Heart right ventricle (tissue), 16 donors: ENCODE data around the gene CARD9. TPM values are rescaled to one million over a fixed set of nuclear protein-coding genes. Genes with fewer than 3 reads are reported as not detected.

ENCODE experiments used
- ATAC-seq, 8 donors: fragments of 200-7000 bp; cut with Tn5 transposase; one replicate each; pipeline ENCODE4 v1.9.1; 2020; ENCODE audit warnings: mild to moderate bottlenecking in 8 of 8, moderate library complexity in 8 of 8, moderate number of reproducible peaks in 1 of 8
- DNase-seq, 2 donors: peaks; one replicate each; pipeline ENCODE4 v3.0.0-alpha.2; 2020
- H3K27ac ChIP-seq, 10 donors: fragments of 200-600 bp; sonication (generic) in 2 of 10; one replicate each; pipeline versions ENCODE4 v1.5.0 to v1.8.0; 2020 to 2022; ENCODE audit warnings: mild to moderate bottlenecking in 3 of 10
- H3K27me3 ChIP-seq, 7 donors: fragments of 200-600 bp; one replicate each; pipeline ENCODE4 v1.8.0; 2021 to 2022; ENCODE audit warnings: mild to moderate bottlenecking in 2 of 7
- H3K36me3 ChIP-seq, 9 donors: fragments of 200-600 bp; sonication (generic) in 1 of 9; one replicate each; pipeline versions ENCODE4 v1.5.0 to v1.8.0; 2020 to 2022; ENCODE audit warnings: mild to moderate bottlenecking in 2 of 9
- H3K4me1 ChIP-seq, 9 donors: fragments of 200-600 bp; sonication (generic) in 1 of 9; one replicate each; pipeline versions ENCODE4 v1.5.0 to v1.8.0; 2020 to 2022; ENCODE audit warnings: mild to moderate bottlenecking in 4 of 9
- H3K4me3 ChIP-seq, 10 donors: fragments of 200-600 bp; sonication (generic) in 2 of 10; one replicate each; pipeline versions ENCODE4 v1.5.0 to v1.8.0; 2020 to 2022; ENCODE audit warnings: mild to moderate bottlenecking in 7 of 10, moderate library complexity in 2 of 10
- H3K9me3 ChIP-seq, 11 donors: fragments of 200-600 bp in 10 of 11; sonication (generic) in 2 of 11; one replicate each; pipeline versions ENCODE4 v1.5.0 to v1.8.0; 2013 to 2022; ENCODE audit warnings: mild to moderate bottlenecking in 2 of 11, control low read depth in 1 of 11, moderate library complexity in 1 of 11
- WGBS, 2 donors: extraction: QIAGEN DNeasy Blood & Tissue Kit; methylation state at CpG; one replicate each; pipeline ENCODE4 v1.1.7; 2013; ENCODE audit warnings: inconsistent platforms in 1 of 2; 5-methylcytosine and 5-hydroxymethylcytosine counted together
- intact Hi-C, 10 donors: fragments of 100-400 bp; cut with DNase I; formaldehyde crosslinking; loops; one replicate each; pipeline versions ENCODE4 v1.11.1 to v1.14.2; 2022
- polyA plus RNA-seq, 2 donors: library from polyadenylated mRNA; stranded (reverse); fragments of 200-250 nt; gene quantifications; one replicate each; pipeline ENCODE4 v1.2.3, GENCODE V29; 2013
- total RNA-seq, 10 donors: library from RNA; stranded (reverse); fragmentation: NEBNext Ultra II Directional in 3 of 10; extraction: Animal tissue kit (Norgen Biotek cat#: 25700) in 3 of 10; gene quantifications; one replicate each; pipeline versions ENCODE4 v1.2.1 to v1.2.4, GENCODE V29; 2021 to 2023
- TF ChIP-seq, protein P1 (sequence below), 9 donors: fragments of 200-600 bp; sonication (generic) in 2 of 9; IDR thresholded peaks; one replicate each; pipeline versions ENCODE4 v1.5.0 to v1.8.0; 2021 to 2022; ENCODE audit warnings: antibody characterized with exemption in 9 of 9, mild to moderate bottlenecking in 5 of 9, moderate library complexity in 1 of 9
- donor health status: Arrhythmogenic right ventricular cardiomyopathy.
- donor health status: ischemic (EF 13 %, LVEDD 7.1; RV severe dilation, severe dysfunction).
- donor health status: healthy with polysubstance abuse.
- donor health status: DM: no; HTN: yes; CAD: no.
- donor health status: DM: no; HTN: no; CAD: no.
- donor health status: ischemic (EF 25% LVEDD 6.9; RV normal size, moderate dysfunction).
- donor health status: ischemic (EF 25% LVEDD 5.7; RV mildly dilated, moderate dysfunction).
- donor health status: healthy.
- donor health status: DM: yes; HTN: yes; CAD: no.
- donor health status: Ischemic cardiomyopathy.
- donor health status: ischemic (EF 35%, LVEDD 5.7; RV mildly dilated, moderate dysfunction).
- donor health status: nonischemic (EF 11% LVEDD 7.7; RV severe dilation, severe dysfunction).
- donor health status: DM: yes; HTN: yes; CAD: no.
- donor health status: PGD.
- donor health status: ischemic (EF 29% LVEDD 5.4; RV normal size, mild dysfunction).
- donor health status: nonischemic (EF 23%, LVEDD 6.1; RV moderate dilation, normal function).

Gene CARD9
- total and polyA plus RNA-seq, 12 donors = 0.21 to 2.0 (median 1.1) TPM; not detected in 1

DNA sequence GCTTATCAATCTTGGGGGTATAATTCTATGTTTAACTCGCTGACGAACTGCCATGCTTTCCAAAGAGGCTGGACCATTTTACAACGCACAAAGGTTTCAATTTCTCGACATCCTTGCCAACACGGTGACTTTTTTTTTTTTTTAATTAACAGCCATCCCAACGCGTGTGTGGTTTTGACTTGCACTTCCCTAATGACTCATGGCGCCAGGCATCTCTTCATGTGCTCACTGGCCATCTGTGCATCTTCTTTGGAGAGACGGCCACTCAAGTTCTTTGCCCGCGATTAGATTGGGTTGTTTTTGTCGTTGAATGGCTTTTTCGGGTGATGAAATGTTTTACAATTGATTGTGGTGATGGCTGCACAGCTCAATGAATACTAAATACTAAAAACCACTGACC, 12.5 kb upstream of the CARD9 start:
- H3K4me3 ChIP-seq = no peak overlapping the region
- no peak overlapping the region for H3K27ac ChIP-seq
- DNase-seq (no peak), ATAC-seq (no peak)
- intact Hi-C loops = no loop called here
- H3K36me3 ChIP-seq = peaks cover 0 to 97% (median 48%) of the 10 kb centered on the region in 9 donors
- no peaks in the 10 kb centered on the region for H3K9me3 ChIP-seq
- 92% methylated on average over 13 of the region's 13 CpGs for WGBS, 2 donors
- TF ChIP-seq, protein P1, sequence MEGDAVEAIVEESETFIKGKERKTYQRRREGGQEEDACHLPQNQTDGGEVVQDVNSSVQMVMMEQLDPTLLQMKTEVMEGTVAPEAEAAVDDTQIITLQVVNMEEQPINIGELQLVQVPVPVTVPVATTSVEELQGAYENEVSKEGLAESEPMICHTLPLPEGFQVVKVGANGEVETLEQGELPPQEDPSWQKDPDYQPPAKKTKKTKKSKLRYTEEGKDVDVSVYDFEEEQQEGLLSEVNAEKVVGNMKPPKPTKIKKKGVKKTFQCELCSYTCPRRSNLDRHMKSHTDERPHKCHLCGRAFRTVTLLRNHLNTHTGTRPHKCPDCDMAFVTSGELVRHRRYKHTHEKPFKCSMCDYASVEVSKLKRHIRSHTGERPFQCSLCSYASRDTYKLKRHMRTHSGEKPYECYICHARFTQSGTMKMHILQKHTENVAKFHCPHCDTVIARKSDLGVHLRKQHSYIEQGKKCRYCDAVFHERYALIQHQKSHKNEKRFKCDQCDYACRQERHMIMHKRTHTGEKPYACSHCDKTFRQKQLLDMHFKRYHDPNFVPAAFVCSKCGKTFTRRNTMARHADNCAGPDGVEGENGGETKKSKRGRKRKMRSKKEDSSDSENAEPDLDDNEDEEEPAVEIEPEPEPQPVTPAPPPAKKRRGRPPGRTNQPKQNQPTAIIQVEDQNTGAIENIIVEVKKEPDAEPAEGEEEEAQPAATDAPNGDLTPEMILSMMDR (IDR thresholded peaks at IDR 0.05) = no peak
- H3K27me3 ChIP-seq = no peaks in the 10 kb centered on the region
- peaks cover 0 to 6% (median 0%) of the 10 kb centered on the region in 9 donors for H3K4me1 ChIP-seq

DNA sequence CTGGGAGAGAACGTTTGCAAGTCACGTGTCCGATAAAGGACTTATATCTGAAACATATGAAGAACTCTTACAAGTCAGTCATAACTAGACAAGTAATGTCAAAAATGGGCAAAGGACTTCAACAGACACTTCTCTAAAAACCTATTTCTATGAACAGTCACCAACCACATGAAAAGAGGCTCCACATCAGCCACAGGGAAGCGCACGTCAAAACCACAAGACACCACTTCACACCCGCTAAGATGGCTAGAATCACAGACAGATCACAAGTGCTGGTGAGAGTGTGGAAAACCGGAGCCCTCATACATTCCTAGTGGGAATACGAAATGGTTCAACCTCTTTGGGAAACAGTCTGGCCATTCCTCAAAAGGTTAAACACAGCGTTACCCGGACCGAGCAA, 11.5 kb upstream of the CARD9 start:
- Histone ChIP-seq H3K4me1 (peaks cover 0 to 11% (median 0%) of the 10 kb centered on the region in 9 donors), H3K36me3 (peaks cover 0 to 99% (median 45%) of the 10 kb centered on the region in 9 donors), H3K27ac (no peak overlapping the region), H3K4me3 (no peak overlapping the region), H3K27me3 (no peaks in the 10 kb centered on the region), H3K9me3 (no peaks in the 10 kb centered on the region)
- intact Hi-C loops = no loop called here
- TF ChIP-seq, protein P1 (IDR thresholded peaks at IDR 0.05) = no peak
- WGBS, 2 donors = 95% methylated on average over 11 of the region's 11 CpGs
- no peak for DNase-seq
- no peak for ATAC-seq

DNA sequence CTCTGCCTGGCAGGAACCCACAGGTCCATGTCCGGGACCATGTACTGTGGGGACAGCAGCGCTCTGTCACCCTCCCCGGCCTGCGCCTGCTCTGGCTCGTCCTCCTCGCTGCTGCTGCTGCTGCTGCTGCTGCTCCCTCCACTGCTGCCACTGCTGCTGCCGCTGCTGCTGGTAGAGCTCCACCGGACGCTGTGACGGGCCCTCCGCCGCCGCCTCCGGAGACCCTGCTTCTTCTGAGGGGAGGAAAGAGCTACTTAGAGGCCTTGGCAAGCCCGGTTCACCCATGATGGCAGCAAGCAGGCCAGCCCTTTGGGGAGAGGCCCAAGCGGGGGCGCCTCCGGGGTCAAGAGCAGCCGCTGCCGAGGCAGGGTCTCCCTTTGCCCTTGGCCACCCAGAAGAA, 10.0 kb upstream of the CARD9 start:
- TF ChIP-seq, protein P1 (IDR thresholded peaks at IDR 0.05) = no peak
- no peak overlapping the region for H3K4me3 ChIP-seq
- no peak for ATAC-seq
- DNase-seq = no peak
- peaks cover 0 to 99% (median 39%) of the 10 kb centered on the region in 9 donors for H3K36me3 ChIP-seq
- H3K27ac ChIP-seq = no peak overlapping the region
- intact Hi-C loops = no loop called here
- 96 to 99% methylated on average over 20 of the region's 20 CpGs for WGBS, 2 donors
- H3K27me3 ChIP-seq = no peaks in the 10 kb centered on the region
- H3K4me1 ChIP-seq = peaks cover 0 to 12% (median 0%) of the 10 kb centered on the region in 9 donors
- no peaks in the 10 kb centered on the region for H3K9me3 ChIP-seq

DNA sequence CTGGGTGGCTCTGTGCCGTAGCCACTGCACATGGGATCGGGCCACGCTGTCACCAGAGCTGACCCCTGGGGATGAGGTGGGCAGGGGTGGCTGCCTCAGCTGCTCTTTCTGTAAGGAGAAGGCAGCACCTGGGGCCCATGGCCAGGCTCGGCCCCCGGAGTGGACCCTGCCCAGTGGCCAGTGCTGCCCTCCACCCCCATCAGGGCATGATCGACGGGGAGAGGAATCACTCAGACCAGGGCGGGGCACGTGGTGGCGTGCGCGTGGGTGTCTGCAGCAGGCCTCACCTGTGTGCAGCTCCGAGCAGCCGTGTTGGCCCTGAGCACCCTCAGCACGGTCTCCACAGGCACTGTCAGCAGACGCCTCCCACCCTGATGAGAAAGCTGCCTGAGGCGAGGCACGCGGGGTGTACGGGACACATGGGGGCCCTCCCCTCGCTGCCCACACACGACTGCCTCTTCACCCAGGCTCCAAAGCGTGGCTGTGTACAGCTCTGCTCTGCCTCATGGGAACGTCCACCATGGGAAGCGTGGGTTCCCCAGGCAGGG, 8.6 kb upstream of the CARD9 start:
- peaks cover 0 to 15% (median 3%) of the 10 kb centered on the region in 9 donors for H3K4me1 ChIP-seq
- H3K27ac ChIP-seq = no peak overlapping the region
- WGBS, 2 donors = 92 to 94% methylated on average over 25 of the region's 25 CpGs
- no peaks in the 10 kb centered on the region for H3K27me3 ChIP-seq
- intact Hi-C loops = no loop called here
- TF ChIP-seq, protein P1 (IDR thresholded peaks at IDR 0.05) = no peak
- ATAC-seq (no peak), DNase-seq (no peak)
- H3K4me3 ChIP-seq = no peak overlapping the region
- no peaks in the 10 kb centered on the region for H3K9me3 ChIP-seq
- peaks cover 0 to 93% (median 25%) of the 10 kb centered on the region in 9 donors for H3K36me3 ChIP-seq
